Mesendoderm (in vitro differentiated cells): Measurements from ENCODE around the gene EPS8L1.

Source experiments
- DNase-seq: peaks from one replicate; pipeline ENCODE4 v3.0.0; 2013
- H2AK5ac ChIP-seq: 2 replicates; pipeline ENCODE4 v1.6.1; 2013; ENCODE audit warnings: low read length, inconsistent platforms
- H2BK120ac ChIP-seq: 2 replicates; pipeline ENCODE4 v1.6.1; 2013; ENCODE audit warnings: low read depth, mild to moderate bottlenecking, low read length, moderate library complexity, mixed read lengths
- H2BK15ac ChIP-seq: replicated peaks from 2 replicates; pipeline ENCODE4 v1.6.1; 2013; ENCODE audit warnings: low read depth, mild to moderate bottlenecking, moderate library complexity
- H2BK5ac ChIP-seq: 2 replicates; pipeline ENCODE4 v1.6.1; 2013; ENCODE audit warnings: low read length, inconsistent platforms
- H3K18ac ChIP-seq: 2 replicates; pipeline ENCODE4 v1.6.1; 2013; ENCODE audit warnings: mild to moderate bottlenecking, low read length, mixed read lengths
- H3K23ac ChIP-seq: one replicate; pipeline ENCODE4 v1.6.1; 2013; ENCODE audit warnings: low read length
- H3K27ac ChIP-seq: 2 replicates; pipeline ENCODE4 v1.5.1; 2013; ENCODE audit warnings: low read depth, mild to moderate bottlenecking, inconsistent platforms, low read length, moderate library complexity
- H3K27me3 ChIP-seq: 2 replicates; pipeline ENCODE4 v1.6.1; 2013; ENCODE audit warnings: low read length, control low read depth, mild to moderate bottlenecking, inconsistent platforms; ENCODE audit not compliant: insufficient read depth, poor library complexity
- H3K36me3 ChIP-seq: 2 replicates; pipeline ENCODE4 v1.6.1; 2013; ENCODE audit warnings: low read length, inconsistent platforms; ENCODE audit not compliant: control insufficient read depth, insufficient read depth
- H3K4ac ChIP-seq: one replicate; pipeline ENCODE4 v1.6.1; 2013; ENCODE audit warnings: low read depth, mild to moderate bottlenecking, low read length, moderate library complexity
- H3K4me1 ChIP-seq: 2 replicates; pipeline ENCODE4 v1.6.1; 2013; ENCODE audit warnings: low read depth, low read length, inconsistent platforms; ENCODE audit not compliant: control insufficient read depth
- H3K4me2 ChIP-seq: 2 replicates; pipeline ENCODE4 v1.6.1; 2013; ENCODE audit warnings: low read length
- H3K4me3 ChIP-seq: 2 replicates; pipeline ENCODE4 v1.5.1; 2013; ENCODE audit warnings: mild to moderate bottlenecking, low read length
- H3K56ac ChIP-seq: one replicate; pipeline ENCODE4 v1.6.1; 2013; ENCODE audit warnings: low read length
- H3K79me1 ChIP-seq: 2 replicates; pipeline ENCODE4 v1.6.1; 2013; ENCODE audit warnings: low read length, inconsistent platforms
- H3K79me2 ChIP-seq: 2 replicates; pipeline ENCODE4 v1.6.1; 2013; ENCODE audit warnings: mild to moderate bottlenecking, low read length; ENCODE audit not compliant: control insufficient read depth, insufficient read depth
- H3K9ac ChIP-seq: 2 replicates; pipeline ENCODE4 v1.6.1; 2013; ENCODE audit warnings: low read length, inconsistent platforms
- H4K5ac ChIP-seq: one replicate; pipeline ENCODE4 v1.6.1; 2013; ENCODE audit warnings: low read length
- H4K8ac ChIP-seq: one replicate; pipeline ENCODE4 v1.6.1; 2013; ENCODE audit warnings: low read depth, mild to moderate bottlenecking, control low read depth, low read length, moderate library complexity
- WGBS: extraction: QIAGEN DNeasy Blood & Tissue Kit; methylation state at CpG from one replicate; pipeline ENCODE4 v1.1.7; 2013; ENCODE audit warnings: low lambda C conversion rate, missing lambda C conversion rate; ENCODE audit not compliant: insufficient coverage; ENCODE audit errors: extremely low coverage; 5-methylcytosine and 5-hydroxymethylcytosine counted together

Gene EPS8L1

DNA sequence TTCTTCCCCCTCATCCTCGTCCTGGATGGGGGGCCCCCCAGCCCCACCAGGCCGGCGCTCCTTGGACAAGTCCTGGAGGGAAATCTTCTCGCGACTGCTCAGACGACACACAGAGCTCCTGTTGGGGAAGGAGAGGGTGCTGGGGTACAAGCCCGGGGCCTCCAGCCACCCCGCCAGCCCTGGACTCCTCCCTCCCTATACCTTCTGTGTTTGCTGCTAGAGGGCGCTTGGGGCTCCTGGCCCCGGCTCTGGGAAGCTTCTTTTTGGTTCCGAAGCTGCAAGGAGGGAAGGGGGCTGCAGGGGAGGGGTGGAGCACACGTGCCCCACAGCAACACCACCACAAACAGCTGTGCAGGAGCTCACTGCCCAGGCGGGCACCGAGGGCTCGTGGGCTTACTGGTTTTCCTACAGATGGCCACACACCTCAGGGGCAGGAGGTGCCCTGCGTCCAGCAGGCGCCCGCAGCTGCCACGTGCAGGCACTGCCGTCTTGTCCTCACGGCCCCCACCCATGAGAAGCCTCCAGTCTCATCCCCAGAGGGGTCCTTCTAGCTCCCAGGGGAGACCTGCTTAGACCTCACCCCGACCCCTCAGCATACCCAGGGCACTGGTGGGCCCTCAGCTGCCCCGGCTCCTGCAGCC, 20.5 kb downstream of the EPS8L1 start:
- no peak overlapping the region for H4K8ac ChIP-seq
- no CpG with 5 or more reads among the region's 23 CpGs for WGBS

DNA sequence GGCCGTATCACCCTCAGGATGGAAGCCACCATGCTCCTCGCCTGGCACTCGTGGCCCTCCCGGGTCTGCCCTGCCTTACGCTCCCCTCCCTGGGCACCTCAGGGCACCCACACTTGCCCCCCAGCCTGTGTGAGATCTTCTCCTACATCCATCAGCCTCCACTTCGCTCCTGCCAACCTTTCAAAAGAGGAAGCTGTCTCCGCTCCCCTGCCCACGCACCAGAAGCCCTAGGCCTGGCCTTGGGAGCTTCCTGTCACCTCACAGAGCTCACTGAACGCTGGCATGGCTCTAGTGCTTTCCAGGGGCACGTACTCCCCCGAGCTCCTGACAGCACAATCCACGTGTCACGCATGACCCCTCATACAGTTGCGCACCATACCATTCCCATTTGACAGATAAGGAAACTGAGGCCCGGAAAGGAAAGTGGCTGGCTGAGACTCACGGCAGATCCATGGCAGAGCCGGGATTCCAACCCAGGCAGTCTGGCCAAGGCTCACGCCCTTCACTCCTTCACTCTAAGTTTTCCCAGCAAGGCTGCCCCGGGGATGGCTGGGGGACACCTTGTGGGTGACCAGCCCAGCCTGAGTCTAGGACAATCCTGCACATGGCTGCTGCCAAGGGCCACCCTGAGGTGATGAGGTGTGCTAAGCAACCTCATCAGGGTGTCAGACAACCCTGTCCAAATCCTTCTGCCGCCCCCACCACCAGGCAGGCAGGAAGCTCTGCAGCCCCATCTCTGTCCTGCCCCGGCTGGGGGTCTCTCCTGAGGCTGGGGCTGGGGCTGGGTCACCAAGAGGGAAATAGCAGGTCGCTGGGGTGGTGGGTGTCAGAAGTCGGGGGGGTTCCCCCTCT, 22.4 kb downstream of the EPS8L1 start:
- H2BK15ac ChIP-seq, result no peak overlapping the region
- no peak overlapping the region for H3K4ac ChIP-seq
- no peak overlapping the region for H2AK5ac ChIP-seq
- no peak overlapping the region for H3K18ac ChIP-seq
- no peak overlapping the region for H4K8ac ChIP-seq
- H3K56ac ChIP-seq, result no peak overlapping the region
- H3K4me2 ChIP-seq, result no peak overlapping the region
- H3K23ac ChIP-seq, result no peak overlapping the region
- no peak overlapping the region for H4K5ac ChIP-seq
- H3K36me3 ChIP-seq, result no peaks in the 10 kb centered on the region
- no peaks in the 10 kb centered on the region for H3K79me2 ChIP-seq
- no peaks in the 10 kb centered on the region for H3K27me3 ChIP-seq
- H2BK120ac ChIP-seq, result no peak overlapping the region
- no peak for DNase-seq
- no peak overlapping the region for H3K9ac ChIP-seq
- WGBS, result no CpG with 5 or more reads among the region's 23 CpGs
- H3K4me1 ChIP-seq, result no peaks in the 10 kb centered on the region
- H3K27ac ChIP-seq, result no peak overlapping the region
- no peaks in the 10 kb centered on the region for H3K79me1 ChIP-seq
- no peak overlapping the region for H3K4me3 ChIP-seq
- no peak overlapping the region for H2BK5ac ChIP-seq

More for the DNA sequence above, 20.5 kb downstream of the EPS8L1 start:
- DNase-seq, result peak; percentile 59
- H3K36me3 ChIP-seq, result no peaks in the 10 kb centered on the region
- H3K27me3 ChIP-seq, result no peaks in the 10 kb centered on the region
- no peak overlapping the region for H3K23ac ChIP-seq
- H2BK5ac ChIP-seq, result no peak overlapping the region
- no peak overlapping the region for H3K18ac ChIP-seq
- H2BK15ac ChIP-seq, result no peak overlapping the region
- H2AK5ac ChIP-seq, result no peak overlapping the region
- H2BK120ac ChIP-seq, result no peak overlapping the region
- no peak overlapping the region for H3K4me2 ChIP-seq
- H3K4ac ChIP-seq, result no peak overlapping the region
- H3K4me1 ChIP-seq, result peaks cover 6% of the 10 kb centered on the region
- H3K79me1 ChIP-seq, result no peaks in the 10 kb centered on the region
- no peak overlapping the region for H3K9ac ChIP-seq
- H4K5ac ChIP-seq, result no peak overlapping the region
- H3K27ac ChIP-seq, result no peak overlapping the region
- no peak overlapping the region for H3K4me3 ChIP-seq
- H3K56ac ChIP-seq, result no peak overlapping the region
- no peaks in the 10 kb centered on the region for H3K79me2 ChIP-seq

DNA sequence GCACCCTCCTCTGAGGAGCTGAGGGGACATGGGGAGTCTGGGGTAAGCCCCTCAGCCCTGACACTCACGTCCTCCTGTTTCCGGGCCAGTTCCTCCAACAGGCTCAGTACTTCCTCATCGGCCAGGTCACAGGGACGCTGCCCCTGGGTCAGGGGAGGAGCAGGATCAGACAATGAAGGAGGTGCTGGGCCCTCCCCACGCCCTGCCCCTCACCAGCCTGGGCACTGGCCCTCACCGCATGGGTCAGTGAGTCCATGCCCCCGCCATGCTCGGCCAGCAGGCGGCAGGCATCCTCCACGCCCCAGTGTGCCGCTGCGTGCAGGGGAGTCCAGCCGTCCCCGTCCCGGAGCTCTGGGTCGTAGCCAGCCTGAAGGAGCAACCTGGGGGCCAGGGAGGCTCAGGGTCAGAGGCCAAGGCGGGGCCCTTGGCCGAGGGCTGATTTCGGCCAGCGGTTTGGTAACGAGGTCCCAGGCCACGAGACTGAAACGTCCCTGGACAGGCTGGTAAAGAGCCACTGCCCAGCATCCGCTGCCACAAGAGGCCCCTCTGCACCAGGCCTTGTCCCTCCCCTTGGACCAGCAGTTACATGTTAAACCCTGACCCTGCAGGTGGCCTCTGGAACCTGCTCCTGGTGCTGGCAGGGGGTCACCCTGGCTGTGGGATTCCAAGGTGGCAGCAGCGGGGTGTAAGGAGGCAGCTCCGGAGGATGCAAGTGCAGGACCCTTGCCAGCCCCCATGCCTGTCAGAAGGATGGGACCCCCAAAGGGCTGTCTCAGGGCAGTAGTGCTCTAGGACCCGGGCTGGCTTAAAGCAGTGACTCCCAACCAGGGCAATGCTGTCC, 23.3 kb downstream of the EPS8L1 start:
- no peak overlapping the region for H4K5ac ChIP-seq
- no peak overlapping the region for H3K56ac ChIP-seq
- peaks cover 2% of the 10 kb centered on the region for H3K36me3 ChIP-seq
- no peaks in the 10 kb centered on the region for H3K79me1 ChIP-seq
- no peak for DNase-seq
- H3K4me3 ChIP-seq, result no peak overlapping the region
- H3K4me2 ChIP-seq, result no peak overlapping the region
- H2BK15ac ChIP-seq, result no peak overlapping the region
- no peak overlapping the region for H2BK5ac ChIP-seq
- no peak overlapping the region for H3K27ac ChIP-seq
- H3K79me2 ChIP-seq, result no peaks in the 10 kb centered on the region
- H2BK120ac ChIP-seq, result no peak overlapping the region
- H3K9ac ChIP-seq, result no peak overlapping the region
- H3K4ac ChIP-seq, result no peak overlapping the region
- no peaks in the 10 kb centered on the region for H3K27me3 ChIP-seq
- no peak overlapping the region for H4K8ac ChIP-seq
- H3K18ac ChIP-seq, result no peak overlapping the region
- no peak overlapping the region for H3K23ac ChIP-seq
- no peak overlapping the region for H2AK5ac ChIP-seq
- no CpG with 5 or more reads among the region's 27 CpGs for WGBS
- no peaks in the 10 kb centered on the region for H3K4me1 ChIP-seq

DNA sequence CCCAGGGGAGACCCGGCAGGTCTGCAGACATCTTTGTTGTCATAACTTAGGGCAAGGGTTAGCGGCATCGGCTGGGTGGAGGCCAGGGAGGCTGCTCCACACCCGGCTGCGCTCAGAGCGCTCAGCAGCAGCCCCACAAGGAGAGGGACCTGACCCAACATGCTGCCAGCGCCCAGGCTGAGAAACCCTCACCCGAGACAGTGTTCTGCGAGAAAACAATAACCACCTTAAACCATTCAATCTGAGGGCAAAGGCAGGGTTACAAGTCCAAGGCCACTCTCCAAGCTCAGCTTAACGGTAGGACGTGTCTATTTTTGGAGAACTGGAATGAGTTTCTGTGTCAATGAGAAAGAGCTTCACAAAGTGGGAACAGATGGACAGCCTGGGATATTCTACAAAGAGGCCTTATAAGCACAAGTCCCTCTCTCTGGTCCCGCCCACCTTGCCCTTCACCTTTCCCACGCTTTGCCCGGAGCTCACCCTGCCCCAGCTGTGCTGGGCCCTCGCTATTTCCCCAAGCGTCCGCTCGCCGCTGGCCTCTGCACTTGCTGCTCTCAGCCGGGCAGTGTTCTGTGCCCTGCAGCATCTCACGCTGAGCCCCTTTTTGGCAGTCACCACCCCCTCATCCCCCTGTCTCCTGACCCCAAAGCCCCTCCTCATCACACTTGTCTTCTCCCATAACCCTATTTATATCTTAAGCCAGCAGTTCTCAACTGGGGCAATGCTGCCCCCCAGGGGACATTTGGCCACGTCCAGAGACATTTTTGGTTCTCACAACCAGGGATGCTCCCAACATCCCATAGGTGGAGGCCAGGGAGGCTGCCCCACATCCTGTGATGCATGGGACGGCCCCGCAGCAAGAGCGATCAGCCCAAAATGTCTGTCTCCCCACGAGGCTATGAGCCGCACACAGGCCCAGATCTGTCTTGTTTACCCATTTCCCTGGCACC, 24.2 kb downstream of the EPS8L1 start:
- H3K79me1 ChIP-seq, result no peaks in the 10 kb centered on the region
- H4K5ac ChIP-seq, result no peak overlapping the region
- no peak overlapping the region for H2BK15ac ChIP-seq
- no peak overlapping the region for H3K4me2 ChIP-seq
- H3K79me2 ChIP-seq, result no peaks in the 10 kb centered on the region
- no peaks in the 10 kb centered on the region for H3K27me3 ChIP-seq
- no peak overlapping the region for H3K27ac ChIP-seq
- no peak overlapping the region for H3K9ac ChIP-seq
- no peak overlapping the region for H4K8ac ChIP-seq
- no peak overlapping the region for H2BK120ac ChIP-seq
- peaks cover 2% of the 10 kb centered on the region for H3K36me3 ChIP-seq
- no peak overlapping the region for H3K56ac ChIP-seq
- H3K4ac ChIP-seq, result no peak overlapping the region
- no peak overlapping the region for H2AK5ac ChIP-seq
- no peaks in the 10 kb centered on the region for H3K4me1 ChIP-seq
- H3K18ac ChIP-seq, result no peak overlapping the region
- H2BK5ac ChIP-seq, result no peak overlapping the region
- DNase-seq, result peak; percentile 66
- no CpG with 5 or more reads among the region's 27 CpGs for WGBS
- H3K23ac ChIP-seq, result no peak overlapping the region
- no peak overlapping the region for H3K4me3 ChIP-seq

DNA sequence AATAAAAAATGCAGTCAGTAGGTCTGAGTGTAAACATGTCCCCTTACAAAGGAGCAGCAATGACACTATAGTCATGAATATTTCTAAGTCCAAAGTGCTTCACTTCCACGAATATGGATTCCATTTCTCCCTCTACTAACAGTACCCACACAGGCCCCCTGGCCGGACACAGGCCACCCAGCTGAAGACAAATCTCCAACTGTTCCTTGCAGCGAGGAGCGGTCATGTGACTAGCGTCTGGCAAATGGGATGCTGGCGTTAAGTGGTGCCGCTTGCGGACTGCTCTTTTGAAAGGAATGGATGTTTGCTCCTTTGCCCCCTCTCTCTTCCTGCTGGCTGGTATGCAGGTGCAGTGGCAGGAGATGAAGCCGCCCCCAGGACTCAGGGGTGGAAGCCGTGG, 25.6 kb downstream of the EPS8L1 start:
- Histone ChIP-seq H3K36me3 (peaks cover 2% of the 10 kb centered on the region), H3K27me3 (no peaks in the 10 kb centered on the region), H3K23ac (no peak overlapping the region), H2BK15ac (no peak overlapping the region), H2BK120ac (no peak overlapping the region), H4K5ac (no peak overlapping the region), H3K27ac (no peak overlapping the region), H3K79me2 (no peaks in the 10 kb centered on the region), H3K79me1 (no peaks in the 10 kb centered on the region), H3K4me2 (no peak overlapping the region), H3K18ac (no peak overlapping the region), H3K9ac (no peak overlapping the region), H3K4me1 (no peaks in the 10 kb centered on the region), H3K4ac (no peak overlapping the region), H3K56ac (no peak overlapping the region), H4K8ac (no peak overlapping the region), H2BK5ac (no peak overlapping the region), H2AK5ac (no peak overlapping the region), H3K4me3 (no peak overlapping the region)
- DNase-seq, result no peak
- no CpG with 5 or more reads among the region's 10 CpGs for WGBS
